CD4-positive, alpha-beta T cell treated with Interleukin-15 for 1 hour (primary cell): ENCODE results near the gene EBP.
"Not testable (repeated sequence)": the region's sequence is repeated elsewhere in the genome, so short reads cannot be mapped to it uniquely, and the experiment has no call there.

Source experiments
- DNase-seq: peaks from one replicate; pipeline ENCODE4 v3.0.0-alpha.2; 2020

Gene EBP

DNA sequence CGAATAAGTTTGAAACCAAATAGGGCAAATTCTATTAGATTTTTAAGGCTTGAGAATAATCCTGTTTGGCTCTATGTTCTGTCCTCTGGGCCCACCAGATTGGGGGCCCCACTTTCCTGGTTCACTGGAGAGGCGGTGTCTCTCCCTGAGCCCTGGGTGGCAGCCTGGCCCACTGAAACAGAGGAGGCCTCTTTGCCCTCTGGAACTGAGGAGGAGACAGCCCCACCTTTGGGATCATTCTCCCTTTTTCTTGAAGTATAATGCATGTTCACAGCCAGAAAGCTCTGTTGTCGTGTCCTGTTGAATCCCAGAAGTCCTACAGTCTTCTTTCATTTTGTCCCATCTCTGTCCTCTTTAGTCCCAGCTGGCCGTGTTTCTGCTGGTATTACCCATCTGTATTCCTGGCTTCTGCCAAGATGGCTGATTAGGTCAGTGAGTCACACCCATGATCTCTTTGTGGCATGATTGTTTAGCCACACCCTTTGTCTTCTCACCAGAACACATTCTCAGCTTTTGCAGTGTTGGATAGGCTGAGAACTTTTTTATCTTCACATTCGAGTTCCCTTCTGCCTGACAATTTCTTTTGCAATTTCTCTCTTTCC, 9.9 kb downstream of the EBP start:
- no peak for DNase-seq

DNA sequence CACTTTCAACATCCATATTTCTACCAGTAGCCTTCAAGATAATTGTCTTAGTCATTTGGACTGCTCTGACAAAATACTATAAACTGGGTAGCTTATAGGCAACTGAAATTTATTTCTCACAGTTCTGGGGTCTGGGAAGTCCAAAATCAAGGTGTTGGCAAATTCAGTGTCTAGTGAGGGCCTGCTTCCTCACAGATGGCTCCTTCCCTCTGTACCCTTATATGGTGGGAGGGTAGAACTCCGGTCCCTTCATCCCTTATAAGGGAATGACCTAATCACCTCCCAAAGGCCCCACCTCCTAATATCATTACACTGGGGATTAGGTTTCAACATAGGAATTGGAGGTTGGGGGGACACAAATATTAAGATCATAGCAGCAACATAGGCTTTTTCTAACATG, 10.6 kb downstream of the EBP start:
- DNase-seq = no peak

- DNase-seq = no peak
These were observed 11.6 kb downstream of the EBP start for GRCh38 chrX:48533165-48533564.

GRCh38 chrX:48538641-48539344, 17.2 kb downstream of the EBP start:
- no peak for DNase-seq

DNA sequence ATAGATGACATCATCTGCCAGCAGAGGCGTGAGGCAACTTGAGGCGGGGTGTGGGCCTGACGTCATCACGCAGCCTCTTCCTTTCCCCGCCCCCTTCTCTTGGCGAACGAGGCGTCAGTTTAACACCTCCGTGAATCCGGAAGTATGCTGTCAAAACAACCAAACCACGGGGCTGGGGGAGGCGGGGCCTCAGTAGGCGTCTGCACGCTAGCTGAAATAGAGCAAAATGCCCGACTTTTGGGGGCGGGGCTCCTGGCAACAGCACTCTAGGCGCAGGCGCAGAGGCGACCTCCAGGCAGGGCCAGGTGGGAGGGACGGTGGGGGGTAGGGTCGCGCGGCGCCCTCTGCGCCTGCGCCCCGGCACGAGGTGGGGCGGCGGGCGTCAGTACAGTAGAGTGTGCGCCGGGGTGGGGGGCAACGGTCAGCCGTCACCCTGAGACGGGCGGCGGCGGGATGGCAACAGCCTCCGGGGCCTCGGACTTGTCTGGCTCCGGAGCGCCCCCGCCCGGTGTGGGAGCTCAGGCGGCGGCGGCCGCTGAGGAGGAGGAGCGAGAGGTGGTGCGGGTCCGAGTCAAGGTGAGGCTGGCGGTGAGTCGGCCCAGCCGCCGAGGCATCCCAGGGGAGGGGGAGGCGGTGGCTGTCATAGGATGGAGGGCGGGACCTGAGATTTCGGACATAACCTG, 17.9 kb downstream of the EBP start, which contains the start of gene TBC1D25:
Gene TBC1D25 (plus strand): TSS at position 370 of the 683 bp plus-strand sequence. CDS start 84 bp downstream, at position 454.
- peak; percentile 99 for DNase-seq

DNA sequence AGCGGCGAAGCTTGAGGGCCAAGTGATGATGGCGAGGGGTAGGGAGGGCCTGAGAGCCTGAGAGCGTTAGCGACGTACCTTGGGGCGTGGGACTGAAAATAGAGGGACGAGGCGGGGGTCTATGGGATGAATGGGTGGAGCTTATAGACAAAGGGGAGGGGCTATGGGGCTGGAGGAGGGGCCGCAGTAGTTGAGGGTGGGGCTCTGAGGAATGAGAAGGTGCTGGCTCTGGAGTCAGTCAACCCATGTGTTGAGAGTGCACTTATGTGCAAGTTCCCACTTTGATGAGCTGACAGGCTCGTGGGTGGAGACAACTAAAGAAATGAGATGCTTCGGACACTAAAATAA, 18.4 kb downstream of the EBP start:
- peak; percentile 69 for DNase-seq

DNA sequence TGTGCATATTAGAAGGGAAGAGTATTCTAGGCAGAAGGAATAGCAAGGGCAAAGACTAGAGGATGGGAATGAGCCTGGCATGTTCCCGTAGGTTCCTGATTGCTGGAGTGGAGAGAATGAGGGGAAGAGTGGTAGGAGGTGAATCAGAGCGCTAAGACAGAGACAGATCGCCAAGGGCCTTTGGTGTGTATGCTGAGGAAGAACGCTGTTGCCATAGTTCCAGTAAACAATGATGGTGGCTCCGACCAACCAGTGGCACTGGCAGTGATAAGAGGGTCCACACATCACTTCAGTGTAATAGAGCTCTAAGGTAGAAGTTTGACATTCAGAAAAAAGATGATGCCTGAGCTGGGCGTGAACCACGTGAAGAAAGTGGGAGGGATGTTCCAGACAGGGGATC, 18.9 kb downstream of the EBP start:
- no peak for DNase-seq

GRCh38 chrX:48541140-48541814, 19.7 kb downstream of the EBP start:
- no peak for DNase-seq

DNA sequence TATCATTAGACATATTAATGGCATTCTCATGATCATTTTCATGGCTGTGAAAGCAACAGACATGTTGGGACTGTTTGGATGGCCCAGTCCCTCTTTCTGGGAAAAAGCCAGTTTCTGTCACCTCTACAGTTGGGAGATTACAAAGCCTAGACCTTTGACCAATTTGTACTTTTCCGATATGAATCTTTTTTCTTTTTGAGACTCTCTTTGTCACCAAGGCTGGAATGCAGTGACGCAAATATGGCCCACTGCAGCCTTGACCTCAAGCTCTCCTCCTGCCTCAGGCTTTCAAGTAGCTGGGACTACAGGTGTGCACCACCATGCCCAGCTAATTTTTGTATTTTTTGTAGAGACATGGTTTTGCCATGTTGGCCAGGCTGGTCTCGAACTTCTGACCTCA, 27.3 kb downstream of the EBP start:
- no peak for DNase-seq

DNA sequence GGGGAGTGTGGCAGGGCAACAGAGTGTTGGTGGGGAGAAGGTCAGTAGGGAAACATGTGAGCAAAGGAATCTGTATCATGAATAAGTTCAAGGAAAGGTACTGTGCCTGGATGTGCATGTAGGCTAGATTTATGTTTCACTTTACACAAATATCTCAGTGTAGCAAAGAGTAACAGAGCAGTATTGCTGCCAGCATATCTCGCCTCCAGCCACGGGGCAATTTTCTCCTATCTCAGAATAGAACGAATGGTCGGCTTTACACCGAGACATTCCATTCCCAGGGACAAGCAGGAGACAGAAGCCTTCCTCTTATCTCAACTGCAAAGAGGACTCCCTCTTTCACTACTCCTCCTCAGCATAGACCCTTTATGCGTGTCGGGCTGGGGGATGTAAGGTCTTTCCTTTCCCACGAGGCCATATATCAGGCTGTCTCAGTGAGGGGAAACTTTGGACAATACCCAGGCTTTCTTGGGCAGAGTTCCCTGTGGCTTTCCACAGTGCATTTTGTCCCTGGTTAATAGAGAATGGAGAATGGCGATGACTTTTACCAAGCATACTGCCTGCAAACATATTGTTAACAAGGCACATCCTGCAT, 34.2 kb downstream of the EBP start:
- not testable (repeated sequence) for DNase-seq

- DNase-seq = no peak
These were observed 36.7 kb downstream of the EBP start for GRCh38 chrX:48558271-48558670.

DNA sequence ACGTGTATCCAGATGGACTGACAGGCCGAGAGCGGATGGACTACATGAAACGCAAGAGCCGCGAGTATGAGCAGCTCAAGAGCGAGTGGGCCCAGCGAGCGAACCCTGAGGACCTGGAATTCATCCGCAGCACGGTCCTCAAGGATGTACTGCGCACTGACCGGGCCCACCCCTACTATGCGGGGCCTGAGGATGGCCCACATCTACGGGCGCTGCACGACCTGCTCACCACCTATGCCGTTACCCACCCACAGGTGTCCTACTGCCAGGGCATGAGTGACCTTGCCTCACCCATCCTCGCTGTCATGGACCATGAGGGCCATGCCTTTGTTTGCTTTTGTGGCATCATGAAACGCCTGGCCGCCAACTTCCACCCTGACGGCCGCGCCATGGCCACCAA, 38.0 kb downstream of the EBP start:
- no peak for DNase-seq

GRCh38 chrX:48560056-48560455, 38.4 kb downstream of the EBP start:
- no peak for DNase-seq

- no peak for DNase-seq
These were observed 39.1 kb downstream of the EBP start for GRCh38 chrX:48560681-48561080.

DNA sequence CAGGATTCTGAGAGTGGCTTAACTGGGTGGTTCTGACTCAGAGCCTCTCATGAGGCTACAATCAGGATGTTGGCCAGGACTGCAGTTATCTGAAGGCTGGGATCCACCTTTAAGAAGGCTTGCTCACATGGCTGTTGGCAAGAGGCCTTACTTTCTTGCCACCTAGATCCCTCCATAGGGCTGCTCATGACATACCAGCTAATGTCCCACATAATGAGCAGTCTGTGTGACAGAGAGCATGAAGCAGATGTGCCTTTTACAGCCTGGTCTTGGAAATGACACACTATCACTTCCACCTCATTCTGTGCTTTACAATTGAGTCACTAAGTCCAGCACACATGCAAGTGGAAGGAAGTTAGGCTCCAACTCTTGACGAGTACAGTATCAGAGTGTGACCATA, 48.4 kb downstream of the EBP start:
- DNase-seq = no peak

DNA sequence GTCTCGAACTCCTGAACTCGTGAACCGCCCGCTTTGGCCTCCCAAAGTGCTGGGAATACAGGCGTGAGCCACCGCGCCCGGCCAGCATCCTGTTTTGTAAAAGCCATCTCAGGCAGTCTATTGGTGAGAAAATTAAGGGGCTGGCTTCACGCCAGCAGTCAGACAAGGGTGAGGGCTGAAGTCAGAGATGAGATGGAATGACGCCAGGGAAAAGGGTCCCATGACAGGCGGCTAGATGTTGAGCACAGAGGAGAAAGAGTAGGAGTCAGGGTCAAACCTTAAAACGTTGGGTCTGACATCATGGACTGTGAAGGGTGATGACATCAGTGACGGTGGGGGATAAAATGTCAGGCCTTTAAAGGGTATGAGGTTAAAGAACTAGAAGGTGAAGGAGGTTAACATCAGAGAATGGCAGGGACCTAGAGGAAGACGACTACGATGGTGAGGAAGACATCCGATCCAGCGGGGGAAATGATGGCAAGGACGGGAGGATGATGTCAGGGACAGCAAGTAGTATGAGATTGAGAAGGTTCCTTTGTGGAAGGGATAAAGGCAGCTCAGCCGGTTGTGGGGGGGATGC, 52.2 kb downstream of the EBP start:
- DNase-seq = peak; percentile 66

GRCh38 chrX:48574270-48575266, 53.0 kb downstream of the EBP start, which contains the start of gene RBM3:
Gene RBM3 (plus strand): TSS chrX:48574484. CDS start chrX:48575181, 697 bp downstream.
- DNase-seq = peak; percentile 97

DNA sequence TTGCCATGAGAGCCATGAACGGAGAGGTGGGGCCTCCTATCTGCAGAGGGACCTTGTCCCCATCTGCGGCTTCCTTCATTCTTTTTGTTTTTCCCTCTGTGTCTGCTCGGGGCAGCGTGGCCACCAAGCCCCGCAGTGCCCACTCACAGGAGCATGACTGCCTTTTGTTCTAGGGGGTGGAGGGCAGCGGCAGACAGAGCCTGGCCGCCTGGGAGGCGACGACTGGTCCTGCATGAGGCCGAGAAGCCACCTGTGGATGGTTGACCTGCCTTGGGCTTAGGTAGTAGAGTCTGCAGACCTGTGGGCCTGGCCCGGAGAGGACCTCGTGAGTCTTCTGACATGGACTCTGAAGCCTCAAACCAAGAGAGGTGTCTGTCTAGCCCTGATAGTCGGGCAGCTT, 54.0 kb downstream of the EBP start:
- no peak for DNase-seq

- no peak for DNase-seq
These were observed 54.5 kb downstream of the EBP start for GRCh38 chrX:48576108-48576507.
